IMR-90 (cell line): ENCODE results near the gene MAGEB2. TPM values are rescaled to one million over a fixed set of nuclear protein-coding genes. Genes with fewer than 3 reads are reported as not detected.

Source experiments
- polyA plus RNA-seq, 3 experiments: library from polyadenylated mRNA; depleted of rRNA; stranded (reverse); fragments of >200 nt; gene quantifications; 2 replicates each; pipeline ENCODE4 v1.2.3, GENCODE V29; 2012; ENCODE audit warnings: low replicate concordance in 1 of 3
- total RNA-seq: library from RNA; depleted of rRNA; stranded (reverse); fragments of >200 nt; gene quantifications from 2 replicates; pipeline ENCODE4 v1.2.3, GENCODE V29; 2012; rRNA removed

The MAGEB2 gene
- total and polyA plus RNA-seq, 2 of the 4 experiments (the other 2 are of a cell fraction), result not detected

Other genes with a start within 250 kb of the MAGEB2 start
- gene MAGEB3, start 15.1 kb downstream of the MAGEB2 start, total RNA-seq, result not detected in 2 replicates
- gene MAGEB3, start 15.1 kb downstream of the MAGEB2 start, polyA plus RNA-seq (2012; rRNA removed), result not detected in 2 replicates
- not detected in 2 replicates for gene MAGEB4, start 26.4 kb downstream of the MAGEB2 start, total RNA-seq
- not detected in 2 replicates for gene MAGEB4, start 26.4 kb downstream of the MAGEB2 start, polyA plus RNA-seq (2012; rRNA removed)
- not detected in 2 replicates for gene MAGEB1, start 31.6 kb downstream of the MAGEB2 start, total RNA-seq
- gene MAGEB1, start 31.6 kb downstream of the MAGEB2 start, polyA plus RNA-seq (2012; rRNA removed), result not detected in 2 replicates
- not detected in 2 replicates for gene NR0B1, start 93.8 kb downstream of the MAGEB2 start, total RNA-seq
- not detected in 2 replicates for gene NR0B1, start 93.8 kb downstream of the MAGEB2 start, polyA plus RNA-seq (2012; rRNA removed)